H1 (cell line): Measurements from ENCODE around the gene KCNJ10. TPM values are rescaled to one million over a fixed set of nuclear protein-coding genes. Genes with fewer than 3 reads are reported as not detected.

Experiments used
- ASH2L ChIP-seq: fragments of 200-600, 300-600 bp; sonication (generic); IDR thresholded peaks from one replicate; pipeline ENCODE4 v1.7.1; 2017; ENCODE audit warnings: low read length
- BACH1 ChIP-seq: IDR thresholded peaks from 2 replicates; pipeline ENCODE4 v1.6.1; 2012; ENCODE audit warnings: low read length, improper control_type of control experiment
- BRCA1 ChIP-seq: IDR thresholded peaks from 2 replicates; pipeline ENCODE4 v1.6.1; 2012; ENCODE audit warnings: low read depth, low read length, improper control_type of control experiment
- CBX8 ChIP-seq: fragments of 300-800, 300-1000 bp; sonication (generic); IDR thresholded peaks from 2 replicates; pipeline ENCODE4 v1.7.1; 2016; ENCODE audit warnings: low read depth, low read length, borderline replicate concordance
- CHD2 ChIP-seq: IDR thresholded peaks from 2 replicates; pipeline ENCODE4 v1.6.1; 2012; ENCODE audit warnings: low read length, improper control_type of control experiment
- CREB1 ChIP-seq: IDR thresholded peaks from 2 replicates; pipeline ENCODE4 v1.6.1; 2012; ENCODE audit warnings: inconsistent platforms
- EP300 ChIP-seq, 2 experiments: IDR thresholded peaks; 1 replicate in 1 of 2; 2 replicates in 1 of 2; pipeline ENCODE4 v1.6.1; 2011 to 2012; ENCODE audit warnings: low read depth in 2 of 2, low read length in 2 of 2, mild to moderate bottlenecking in 2 of 2, borderline replicate concordance in 1 of 2, inconsistent platforms in 1 of 2, moderate library complexity in 1 of 2
- HDAC6 ChIP-seq: IDR thresholded peaks from one replicate; pipeline ENCODE4 v1.7.1; 2012; ENCODE audit warnings: low read depth, mild to moderate bottlenecking, inconsistent platforms, low read length, moderate library complexity
- JUN ChIP-seq: IDR thresholded peaks from 2 replicates; pipeline ENCODE4 v1.6.1; 2011; ENCODE audit warnings: low read depth, mild to moderate bottlenecking, improper control_type of control experiment, low read length
- JUND ChIP-seq: IDR thresholded peaks from 2 replicates; pipeline ENCODE4 v1.6.1; 2011; ENCODE audit warnings: mild to moderate bottlenecking, improper control_type of control experiment, low read length
- MAFK ChIP-seq: IDR thresholded peaks from 2 replicates; pipeline ENCODE4 v1.6.1; 2012; ENCODE audit warnings: low read depth, mild to moderate bottlenecking, improper control_type of control experiment, low read length
- POLR2A ChIP-seq, 2 experiments: IDR thresholded peaks; 1 replicate in 1 of 2; 2 replicates in 1 of 2; pipeline ENCODE4 v1.6.1; 2011; ENCODE audit warnings: low read depth in 2 of 2, low read length in 2 of 2, mild to moderate bottlenecking in 2 of 2; ENCODE audit errors: control extremely low read depth in 1 of 2
- RAD21 ChIP-seq, 2 experiments: IDR thresholded peaks in 1 of 2; conservative IDR thresholded peaks in 1 of 2; 2 replicates each; pipeline ENCODE4 v1.6.1; 2011; ENCODE audit warnings: low read depth in 2 of 2, low read length in 2 of 2, improper control_type of control experiment in 1 of 2, inconsistent platforms in 1 of 2, mild to moderate bottlenecking in 1 of 2, moderate library complexity in 1 of 2
- RNF2 ChIP-seq: fragments of 200-900, 300-1000 bp; sonication (generic); IDR thresholded peaks from 2 replicates; pipeline ENCODE4 v1.7.1; 2016; ENCODE audit warnings: borderline replicate concordance, low read depth, mild to moderate bottlenecking, antibody characterized with exemption, low read length; ENCODE audit not compliant: poor library complexity, severe bottlenecking; ENCODE audit errors: missing control alignments
- SIN3A ChIP-seq, 2 experiments: IDR thresholded peaks in 1 of 2; conservative IDR thresholded peaks in 1 of 2; 2 replicates each; pipeline ENCODE4 v1.6.1; 2011 to 2012; ENCODE audit warnings: low read length in 2 of 2, improper control_type of control experiment in 1 of 2, low read depth in 1 of 2, mild to moderate bottlenecking in 1 of 2
- SIRT6 ChIP-seq: IDR thresholded peaks from one replicate; pipeline ENCODE4 v1.7.1; 2012; ENCODE audit warnings: low read length, inconsistent platforms
- SP1 ChIP-seq: IDR thresholded peaks from 2 replicates; pipeline ENCODE4 v1.6.1; 2011; ENCODE audit warnings: low read depth, low read length
- TAF1 ChIP-seq: IDR thresholded peaks from 2 replicates; pipeline ENCODE4 v1.6.1; 2011; ENCODE audit warnings: mild to moderate bottlenecking, low read depth, low read length
- TEAD4 ChIP-seq: IDR thresholded peaks from 2 replicates; pipeline ENCODE4 v1.6.1; 2012; ENCODE audit warnings: low read depth, low read length, inconsistent platforms, mixed read lengths
- YY1 ChIP-seq: IDR thresholded peaks from 2 replicates; pipeline ENCODE4 v1.6.1; 2011; ENCODE audit warnings: low read depth, mild to moderate bottlenecking, low read length
- polyA plus RNA-seq, 7 experiments: library from polyadenylated mRNA; depleted of rRNA in 3 of 7; stranded (reverse) in 5 of 7; unstranded in 2 of 7; fragments of >200 nt in 5 of 7; fragments of 200-250 nt in 2 of 7; gene quantifications; 1 replicate in 5 of 7; 2 replicates in 1 of 7; 4 replicates in 1 of 7; pipeline versions ENCODE4 v1.2.1 to v1.2.3, GENCODE V29; 2011 to 2013; ENCODE audit warnings: missing spikeins in 2 of 7, mixed read lengths in 2 of 7
- total RNA-seq: library from RNA; stranded (reverse); fragmentation: NEBNext Ultra II Directional; extraction: Animal tissue kit (Norgen Biotek cat#: 25700); gene quantifications from 2 replicates; pipeline ENCODE4 v1.2.1, GENCODE V29; 2021
- TF ChIP-seq, protein P1 (sequence below): IDR thresholded peaks from 2 replicates; pipeline ENCODE4 v1.6.1; 2012; ENCODE audit warnings: low read length, inconsistent platforms
- TF ChIP-seq, protein P2 (sequence below): IDR thresholded peaks from 2 replicates; pipeline ENCODE4 v1.6.1; 2011; ENCODE audit warnings: low read length, improper control_type of control experiment

The KCNJ10 gene
- total and polyA plus RNA-seq, 2 of the 8 experiments (the other 6 are each of a cell fraction or from before 2014, with no cell fraction given): 1.7 to 2.4 TPM

DNA sequence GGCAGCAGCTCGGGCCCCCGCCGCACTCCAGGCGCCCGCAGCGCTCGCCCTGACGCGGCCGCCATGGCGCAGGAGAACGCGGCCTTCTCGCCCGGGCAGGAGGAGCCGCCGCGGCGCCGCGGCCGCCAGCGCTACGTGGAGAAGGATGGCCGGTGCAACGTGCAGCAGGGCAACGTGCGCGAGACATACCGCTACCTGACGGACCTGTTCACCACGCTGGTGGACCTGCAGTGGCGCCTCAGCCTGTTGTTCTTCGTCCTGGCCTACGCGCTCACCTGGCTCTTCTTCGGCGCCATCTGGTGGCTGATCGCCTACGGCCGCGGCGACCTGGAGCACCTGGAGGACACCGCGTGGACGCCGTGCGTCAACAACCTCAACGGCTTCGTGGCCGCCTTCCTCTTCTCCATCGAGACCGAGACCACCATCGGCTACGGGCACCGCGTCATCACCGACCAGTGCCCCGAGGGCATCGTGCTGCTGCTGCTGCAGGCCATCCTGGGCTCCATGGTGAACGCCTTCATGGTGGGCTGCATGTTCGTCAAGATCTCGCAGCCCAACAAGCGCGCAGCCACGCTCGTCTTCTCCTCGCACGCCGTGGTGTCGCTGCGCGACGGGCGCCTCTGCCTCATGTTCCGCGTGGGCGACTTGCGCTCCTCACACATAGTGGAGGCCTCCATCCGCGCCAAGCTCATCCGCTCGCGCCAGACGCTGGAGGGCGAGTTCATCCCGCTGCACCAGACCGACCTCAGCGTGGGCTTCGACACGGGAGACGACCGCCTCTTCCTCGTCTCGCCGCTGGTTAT is 14.2 kb upstream of the KCNJ10 start (continued):
- TF ChIP-seq, protein P1, sequence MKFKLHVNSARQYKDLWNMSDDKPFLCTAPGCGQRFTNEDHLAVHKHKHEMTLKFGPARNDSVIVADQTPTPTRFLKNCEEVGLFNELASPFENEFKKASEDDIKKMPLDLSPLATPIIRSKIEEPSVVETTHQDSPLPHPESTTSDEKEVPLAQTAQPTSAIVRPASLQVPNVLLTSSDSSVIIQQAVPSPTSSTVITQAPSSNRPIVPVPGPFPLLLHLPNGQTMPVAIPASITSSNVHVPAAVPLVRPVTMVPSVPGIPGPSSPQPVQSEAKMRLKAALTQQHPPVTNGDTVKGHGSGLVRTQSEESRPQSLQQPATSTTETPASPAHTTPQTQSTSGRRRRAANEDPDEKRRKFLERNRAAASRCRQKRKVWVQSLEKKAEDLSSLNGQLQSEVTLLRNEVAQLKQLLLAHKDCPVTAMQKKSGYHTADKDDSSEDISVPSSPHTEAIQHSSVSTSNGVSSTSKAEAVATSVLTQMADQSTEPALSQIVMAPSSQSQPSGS: no peak; the same call in 1 of the 2 replicates
- TF ChIP-seq POLR2A (IDR thresholded peaks at IDR 0.05; ENCODE audit: control extremely low read depth in 1 of 2, low read depth in 2 of 2, low read length in 2 of 2) (no peak; a peak in 1 of 3 replicates), SIN3A (conservative IDR thresholded peaks at IDR 0.05 in 1 of 2, IDR thresholded peaks at IDR 0.05 in 1 of 2; ENCODE audit: low read depth in 1 of 2, low read length in 2 of 2) (peak in 1 of 2 experiments; percentile 56; a peak in 1 of 4 replicates), JUN (no peak), SP1 (no peak), MAFK (no peak), ASH2L (peak; percentile 57), CREB1 (peak; percentile 81), JUND (no peak), RNF2 (peak; percentile 45), CHD2 (peak; percentile 74), SIRT6 (no peak), HDAC6 (no peak), BRCA1 (no peak), RAD21 (IDR thresholded peaks at IDR 0.05 in 1 of 2, conservative IDR thresholded peaks at IDR 0.05 in 1 of 2; ENCODE audit: low read depth in 2 of 2, low read length in 2 of 2) (peak; percentile 70 to 74), EP300 (IDR thresholded peaks at IDR 0.05; ENCODE audit: borderline replicate concordance in 1 of 2, low read depth in 2 of 2, low read length in 2 of 2) (no peak), YY1 (peak; percentile 71), TEAD4 (peak; percentile 79), CBX8 (no peak), TAF1 (0 out of 2 replicates have a peak, but pooled peaks have one; percentile 16), BACH1 (no peak)
- TF ChIP-seq, protein P2, sequence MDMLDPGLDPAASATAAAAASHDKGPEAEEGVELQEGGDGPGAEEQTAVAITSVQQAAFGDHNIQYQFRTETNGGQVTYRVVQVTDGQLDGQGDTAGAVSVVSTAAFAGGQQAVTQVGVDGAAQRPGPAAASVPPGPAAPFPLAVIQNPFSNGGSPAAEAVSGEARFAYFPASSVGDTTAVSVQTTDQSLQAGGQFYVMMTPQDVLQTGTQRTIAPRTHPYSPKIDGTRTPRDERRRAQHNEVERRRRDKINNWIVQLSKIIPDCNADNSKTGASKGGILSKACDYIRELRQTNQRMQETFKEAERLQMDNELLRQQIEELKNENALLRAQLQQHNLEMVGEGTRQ: peak; percentile 41; the same call in 1 of the 2 replicates
